C4-2B (cell line): ENCODE results near the gene ZNF616.

Source experiments
- ZFX ChIP-seq: fragments of 450-650 bp; IDR thresholded peaks from 2 replicates; pipeline ENCODE4 v1.6.1; 2017
- TF ChIP-seq, protein P1 (sequence below): fragments of 450-650 bp; conservative IDR thresholded peaks from 2 replicates; pipeline ENCODE4 v1.5.1; 2017; ENCODE audit warnings: mild to moderate bottlenecking

DNA sequence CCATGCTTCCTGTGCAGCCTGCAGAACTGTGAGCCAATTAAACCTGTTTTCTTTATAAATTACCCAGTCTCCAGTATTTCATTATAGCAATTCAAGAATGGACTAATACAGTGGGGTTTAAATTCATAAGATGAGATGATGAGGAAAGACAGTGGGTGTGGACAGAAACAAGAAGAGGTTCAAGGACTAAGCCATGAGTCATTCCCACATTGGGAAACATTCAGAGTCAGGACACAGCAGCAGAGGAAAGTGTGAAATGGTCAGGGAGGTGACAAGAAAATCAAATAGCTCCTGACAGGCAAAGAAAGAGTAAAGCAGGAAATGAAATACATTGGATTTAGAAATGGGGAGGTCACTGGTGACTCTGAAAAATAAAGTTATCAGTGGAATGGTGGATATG, 53.3 kb downstream of the ZNF616 start:
- TF ChIP-seq, protein P1, sequence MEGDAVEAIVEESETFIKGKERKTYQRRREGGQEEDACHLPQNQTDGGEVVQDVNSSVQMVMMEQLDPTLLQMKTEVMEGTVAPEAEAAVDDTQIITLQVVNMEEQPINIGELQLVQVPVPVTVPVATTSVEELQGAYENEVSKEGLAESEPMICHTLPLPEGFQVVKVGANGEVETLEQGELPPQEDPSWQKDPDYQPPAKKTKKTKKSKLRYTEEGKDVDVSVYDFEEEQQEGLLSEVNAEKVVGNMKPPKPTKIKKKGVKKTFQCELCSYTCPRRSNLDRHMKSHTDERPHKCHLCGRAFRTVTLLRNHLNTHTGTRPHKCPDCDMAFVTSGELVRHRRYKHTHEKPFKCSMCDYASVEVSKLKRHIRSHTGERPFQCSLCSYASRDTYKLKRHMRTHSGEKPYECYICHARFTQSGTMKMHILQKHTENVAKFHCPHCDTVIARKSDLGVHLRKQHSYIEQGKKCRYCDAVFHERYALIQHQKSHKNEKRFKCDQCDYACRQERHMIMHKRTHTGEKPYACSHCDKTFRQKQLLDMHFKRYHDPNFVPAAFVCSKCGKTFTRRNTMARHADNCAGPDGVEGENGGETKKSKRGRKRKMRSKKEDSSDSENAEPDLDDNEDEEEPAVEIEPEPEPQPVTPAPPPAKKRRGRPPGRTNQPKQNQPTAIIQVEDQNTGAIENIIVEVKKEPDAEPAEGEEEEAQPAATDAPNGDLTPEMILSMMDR, result no peak
- TF ChIP-seq ZFX, result no peak
